GM19455 (cell line): Measurements from ENCODE around the gene N4BP3.

Source experiments
- ATAC-seq: cut with Tn5 transposase; IDR thresholded peaks from one replicate; pipeline ENCODE4 v1.9.1; 2021; ENCODE audit not compliant: unreplicated experiment

N4BP3 gene

DNA sequence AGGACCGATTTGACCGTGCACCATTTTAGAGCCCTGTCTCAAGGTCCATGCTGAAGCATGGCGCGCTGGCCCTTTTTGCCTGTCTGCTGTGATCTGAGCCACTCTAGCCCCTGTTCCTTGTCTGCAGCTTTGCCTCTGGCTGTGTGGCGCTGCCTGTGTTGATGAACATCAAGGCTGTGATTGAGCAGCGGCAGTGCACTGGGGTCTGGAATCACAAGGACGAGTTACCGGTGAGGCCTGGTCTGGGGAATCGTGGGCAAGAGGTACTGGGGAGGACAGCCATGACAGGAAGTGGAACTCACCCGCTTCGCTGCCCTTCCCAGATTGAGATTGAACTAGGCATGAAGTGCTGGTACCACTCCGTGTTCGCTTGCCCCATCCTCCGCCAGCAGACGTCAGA lies 34.1 kb downstream of the N4BP3 start:
- no peak for ATAC-seq

GRCh38 chr5:178149199-178149932 lies 36.0 kb downstream of the N4BP3 start:
- no peak for ATAC-seq

- ATAC-seq: no peak
Measured at GRCh38 chr5:178150977-178151734, 37.8 kb downstream of the N4BP3 start.

DNA sequence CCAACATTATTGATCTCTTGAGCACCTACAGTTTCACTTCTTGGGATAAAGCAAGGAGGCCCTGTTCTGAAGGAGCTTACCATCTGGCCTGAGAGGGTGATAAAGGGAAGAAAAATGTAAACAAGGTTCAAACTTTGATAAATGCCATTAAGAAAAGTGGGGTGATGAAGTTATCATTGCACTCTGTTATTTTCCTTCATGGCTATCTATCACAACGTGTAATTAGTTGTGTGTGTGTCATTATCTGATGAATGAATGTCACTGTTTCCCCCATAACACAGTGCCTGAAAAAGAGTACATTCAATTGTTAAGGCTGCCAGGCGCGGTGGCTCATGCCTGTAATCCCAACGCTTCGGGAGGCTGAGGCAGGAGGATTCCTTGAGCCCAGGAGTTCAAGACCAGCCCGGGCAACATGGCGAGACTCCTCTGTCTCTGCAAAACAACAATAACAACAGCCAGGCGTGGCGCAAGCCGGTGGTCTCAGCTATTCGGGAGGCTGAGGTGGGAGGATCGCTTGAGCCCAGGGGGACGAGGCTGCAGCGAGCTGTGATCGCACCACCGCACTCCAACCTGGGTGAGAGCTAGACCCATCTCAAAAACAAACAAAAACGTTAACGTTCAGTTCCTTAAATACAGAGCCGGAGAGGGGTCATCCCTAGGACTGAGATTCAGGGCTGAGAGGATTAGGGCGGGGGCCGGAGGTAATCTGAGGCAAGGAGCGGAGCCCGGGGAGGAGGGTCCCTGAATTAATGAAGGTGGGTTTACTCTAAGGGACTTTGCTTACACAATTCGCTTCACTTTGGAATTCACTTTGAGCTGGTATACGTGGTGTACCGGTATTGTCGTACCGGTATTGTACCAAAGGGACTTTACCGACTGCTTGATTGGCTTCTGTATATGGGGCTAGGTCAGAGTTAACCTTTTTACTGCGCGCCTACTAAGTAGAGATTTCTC lies 39.4 kb downstream of the N4BP3 start:
- ATAC-seq: no peak

GRCh38 chr5:178153530-178154340 lies 40.4 kb downstream of the N4BP3 start, which contains the start of gene NHP2:
Gene NHP2, minus strand, starts transcription at chr5:178153885. Its CDS starts 68 bp downstream, at chr5:178153817.
- ATAC-seq: peak; percentile 95

- no peak for ATAC-seq
Measured at GRCh38 chr5:178155065-178155464, 41.7 kb downstream of the N4BP3 start.

DNA sequence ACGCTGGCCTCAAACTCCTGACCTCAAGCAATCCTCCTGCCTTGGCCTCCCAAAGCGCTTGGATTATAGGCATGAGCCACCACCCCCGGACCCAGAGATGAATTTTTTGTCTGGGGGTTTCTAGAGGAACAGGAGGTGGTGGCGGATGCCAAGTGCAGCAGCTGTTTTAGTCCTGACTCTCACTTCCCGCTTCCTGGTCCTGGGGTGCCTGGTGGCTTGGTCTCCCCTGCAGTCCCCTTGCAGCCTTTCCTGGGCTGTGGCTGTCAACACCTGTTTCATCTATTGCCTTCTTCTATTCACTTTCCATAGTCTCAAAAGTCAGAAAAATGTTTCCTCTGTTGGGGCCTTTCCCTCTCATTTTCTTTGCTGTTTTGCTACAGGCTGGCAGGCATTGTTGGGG lies 46.8 kb downstream of the N4BP3 start:
- no peak for ATAC-seq

DNA sequence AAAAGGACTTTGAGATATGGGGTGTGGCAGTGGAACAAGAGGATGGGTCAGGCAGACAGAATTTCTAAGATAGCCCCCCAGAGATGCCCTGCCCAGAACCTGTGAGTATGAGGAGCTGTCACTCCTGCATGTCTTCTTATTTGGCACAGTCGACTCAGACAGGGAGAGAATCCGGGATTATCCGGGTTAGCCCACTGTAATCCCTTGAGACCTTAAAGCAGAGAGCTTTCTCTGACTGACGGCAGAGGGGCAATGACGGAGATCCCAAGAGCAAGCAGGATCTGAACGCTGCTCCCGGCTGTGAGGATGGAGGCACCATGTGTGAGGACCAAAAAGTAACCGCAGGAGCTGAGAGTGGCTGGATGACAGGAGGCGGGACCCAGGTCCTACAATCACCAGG lies 49.1 kb downstream of the N4BP3 start:
- no peak for ATAC-seq

GRCh38 chr5:178163772-178164735 lies 50.7 kb downstream of the N4BP3 start:
- ATAC-seq: peak; percentile 83

DNA sequence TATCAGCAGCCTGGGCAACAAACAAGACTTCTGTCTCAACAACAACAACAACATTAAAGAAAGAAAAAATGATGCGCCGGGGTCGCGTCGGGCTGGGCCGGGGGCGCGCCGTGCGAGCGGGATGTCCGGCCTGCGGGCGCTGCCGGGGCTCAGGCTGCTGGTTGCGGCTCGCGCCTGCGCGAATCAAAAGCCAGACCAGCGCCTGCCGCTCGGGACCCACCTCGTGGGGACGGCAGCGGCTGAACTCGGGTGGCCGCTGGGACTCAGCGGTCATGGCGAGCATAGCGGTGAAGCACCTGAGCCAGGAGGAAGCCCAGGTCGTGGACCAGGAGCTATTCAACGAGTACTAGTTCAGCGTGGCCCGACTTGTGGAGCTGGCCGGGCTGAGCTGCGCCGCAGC lies 52.2 kb downstream of the N4BP3 start:
- no peak for ATAC-seq

GRCh38 chr5:178170455-178170854 lies 57.1 kb downstream of the N4BP3 start:
- no peak for ATAC-seq

DNA sequence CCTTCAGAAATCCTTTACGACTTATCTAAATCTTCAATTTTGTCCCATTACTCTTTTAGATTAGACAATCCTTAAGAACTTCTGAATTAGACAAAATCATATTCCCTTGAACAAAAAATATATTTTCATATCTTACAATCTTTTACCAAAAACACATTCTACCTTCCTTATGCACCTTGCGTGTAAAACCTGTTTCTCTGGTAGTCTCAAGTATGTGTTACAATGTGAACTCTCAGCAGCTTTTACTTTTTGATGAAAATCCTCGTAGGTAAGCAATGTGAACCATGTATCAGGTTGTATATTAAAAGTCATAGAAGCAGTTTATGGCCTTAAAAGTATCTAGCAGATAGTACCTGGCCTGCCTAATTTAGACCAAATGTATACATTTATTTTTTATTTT lies 61.1 kb downstream of the N4BP3 start:
- no peak for ATAC-seq
